ENCODE measurements around the gene CNN2.

- TF ChIP-seq POLR2A (IDR thresholded peaks at IDR 0.05) (no peak), CTCF (IDR thresholded peaks at IDR 0.05) (no peak), POLR2AphosphoS5 (IDR thresholded peaks at IDR 0.05) (no peak)
Observed at GRCh38 chr19:1027650-1028061, 1.2 kb downstream of the CNN2 start.
